ENCODE measurements around the gene PTPRD.

PTPRD gene

GRCh38 chr9:8329561-8330283 lies 2283.1 kb downstream of the PTPRD start:
- DNase-seq (ENCODE audit: low read depth): no peak

- DNase-seq (ENCODE audit: low read depth): no peak
Observed at GRCh38 chr9:8315211-8315610, 2297.6 kb downstream of the PTPRD start.

- no peak for DNase-seq (ENCODE audit: low read depth)
Observed at GRCh38 chr9:8309258-8309657, 2303.5 kb downstream of the PTPRD start.

GRCh38 chr9:8304720-8305119 lies 2308.1 kb downstream of the PTPRD start:
- no peak for DNase-seq (ENCODE audit: low read depth)

GRCh38 chr9:8301296-8301695 lies 2311.5 kb downstream of the PTPRD start:
- no peak for DNase-seq (ENCODE audit: low read depth)

GRCh38 chr9:8297047-8297446 lies 2315.8 kb downstream of the PTPRD start:
- no peak for DNase-seq (ENCODE audit: low read depth)

- no peak for DNase-seq (ENCODE audit: low read depth)
Observed at GRCh38 chr9:8292657-8293056, 2320.1 kb downstream of the PTPRD start.

GRCh38 chr9:8289681-8290080 lies 2323.1 kb downstream of the PTPRD start:
- no peak for DNase-seq (ENCODE audit: low read depth)

- no peak for DNase-seq (ENCODE audit: low read depth)
Observed at GRCh38 chr9:8287970-8288369, 2324.8 kb downstream of the PTPRD start.

GRCh38 chr9:8287501-8287900 lies 2325.3 kb downstream of the PTPRD start:
- no peak for DNase-seq (ENCODE audit: low read depth)

GRCh38 chr9:8284884-8285283 lies 2327.9 kb downstream of the PTPRD start:
- no peak for DNase-seq (ENCODE audit: low read depth)

GRCh38 chr9:8282535-8282934 lies 2330.3 kb downstream of the PTPRD start:
- no peak for DNase-seq (ENCODE audit: low read depth)

- no peak for DNase-seq (ENCODE audit: low read depth)
Observed at GRCh38 chr9:8280811-8281210, 2332.0 kb downstream of the PTPRD start.

- DNase-seq (ENCODE audit: low read depth): no peak
Observed at GRCh38 chr9:8278048-8278447, 2334.8 kb downstream of the PTPRD start.

- no peak for DNase-seq (ENCODE audit: low read depth)
Observed at GRCh38 chr9:8270235-8270634, 2342.6 kb downstream of the PTPRD start.

GRCh38 chr9:8268881-8269280 lies 2343.9 kb downstream of the PTPRD start:
- no peak for DNase-seq (ENCODE audit: low read depth)

- DNase-seq (ENCODE audit: low read depth): no peak
Observed at GRCh38 chr9:8268216-8268878, 2344.5 kb downstream of the PTPRD start.

- no peak for DNase-seq (ENCODE audit: low read depth)
Observed at GRCh38 chr9:8267636-8268035, 2345.2 kb downstream of the PTPRD start.

- DNase-seq (ENCODE audit: low read depth): no peak
Observed at GRCh38 chr9:8266861-8267260, 2345.9 kb downstream of the PTPRD start.

GRCh38 chr9:8265281-8265680 lies 2347.5 kb downstream of the PTPRD start:
- no peak for DNase-seq (ENCODE audit: low read depth)
